Right lobe of liver (tissue), 6 donors: ENCODE data around the gene KIF13A. TPM values are rescaled to one million over a fixed set of nuclear protein-coding genes. Genes with fewer than 3 reads are reported as not detected.

Source experiments
- ATAC-seq, 4 donors: fragments of 200-7000 bp; cut with Tn5 transposase; one replicate each; pipeline ENCODE4 v1.9.1; 2020; ENCODE audit warnings: mild to moderate bottlenecking in 4 of 4, moderate library complexity in 4 of 4
- DNase-seq, 3 donors: peaks; one replicate each; pipeline ENCODE4 v3.0.0-alpha.2; 2020
- H3K27ac ChIP-seq, 3 donors: fragments of 200-600 bp; one replicate each; pipeline ENCODE4 v1.8.0; 2022
- H3K27me3 ChIP-seq, 2 donors: fragments of 200-600 bp; one replicate each; pipeline ENCODE4 v1.8.0; 2022
- H3K36me3 ChIP-seq, 4 donors: fragments of 200-600 bp; sonication (generic) in 1 of 4; one replicate each; pipeline versions ENCODE4 v1.5.1 to v1.8.0; 2017 to 2022; ENCODE audit warnings: control low read depth in 1 of 4
- H3K4me1 ChIP-seq, 4 donors: fragments of 200-600 bp; sonication (generic) in 1 of 4; one replicate each; pipeline versions ENCODE4 v1.5.1 to v1.8.0; 2017 to 2022; ENCODE audit warnings: control low read depth in 1 of 4
- H3K4me3 ChIP-seq, 3 donors: fragments of 200-600 bp; one replicate each; pipeline ENCODE4 v1.8.0; 2022
- H3K9me3 ChIP-seq, 4 donors: fragments of 200-600 bp; sonication (generic) in 1 of 4; one replicate each; pipeline versions ENCODE4 v1.5.1 to v1.8.0; 2017 to 2022; ENCODE audit warnings: control low read depth in 1 of 4
- CTCF ChIP-seq, 4 donors: fragments of 200-600 bp in 3 of 4; fragments of 450-650 bp in 1 of 4; IDR thresholded peaks; one replicate each; pipeline versions ENCODE4 v1.5.1 to v1.8.0; 2016 to 2022; ENCODE audit warnings: antibody characterized with exemption in 4 of 4, mild to moderate bottlenecking in 2 of 4
- POLR2A ChIP-seq: fragments of 450-650 bp; IDR thresholded peaks from one replicate; pipeline ENCODE4 v1.6.1; 2017; ENCODE audit warnings: antibody characterized with exemption, mild to moderate bottlenecking
- WGBS: methylation state at CpG from one replicate; pipeline ENCODE4 v1.1.6; 2018; ENCODE audit warnings: low coverage, low lambda C conversion rate; ENCODE audit not compliant: insufficient coverage; ENCODE audit errors: missing lambda C conversion rate; 5-methylcytosine and 5-hydroxymethylcytosine counted together
- intact Hi-C, 2 donors: fragments of 100-400 bp; cut with DNase I; formaldehyde crosslinking; loops; one replicate each; pipeline versions ENCODE4 v1.11.2 to v1.14.1; 2022
- small RNA-seq, 2 experiments: library from RNA; depleted of rRNA; stranded (forward); fragments of <200 nt; gene quantifications; one replicate each; pipeline ENCODE3, GENCODE V24; 2016
- total RNA-seq, 6 experiments: library from RNA; depleted of rRNA in 2 of 6; stranded (reverse); fragments of >200 nt in 2 of 6; fragmentation: NEBNext Ultra II Directional in 3 of 6; extraction: Animal tissue kit (Norgen Biotek cat#: 25700) in 3 of 6; gene quantifications; one replicate each; pipeline versions ENCODE4 v1.1.0 to v1.2.4, GENCODE V29; 2016 to 2023
- donor health status: DM: no; HTN: yes; CAD: no.
- donor health status: DM: no; HTN: no; CAD: no.
- donor health status: DM: no; HTN: no; CAD: no.
- donor health status: DM: no; HTN: yes; CAD: no.
- donor health status: DM: no; HTN: yes; CAD: no.

The KIF13A gene
- total RNA-seq, 6 experiments from 2014 or later = 17.7 to 19.4 (median 18.4) TPM

- TF ChIP-seq CTCF (IDR thresholded peaks at IDR 0.05) (no peak), POLR2A (no peak)
- DNase-seq (no peak), ATAC-seq (no peak)
- WGBS = 90% methylated on average over 2 of the region's 2 CpGs
- Histone ChIP-seq H3K4me3 (no peak overlapping the region), H3K4me1 (peaks cover 0 to 5% (median 0%) of the 10 kb centered on the region in 4 donors), H3K36me3 (no peaks in the 10 kb centered on the region), H3K27ac (no peak overlapping the region), H3K27me3 (no peaks in the 10 kb centered on the region), H3K9me3 (no peaks in the 10 kb centered on the region)
- intact Hi-C loops = no loop called here
Observed at GRCh38 chr6:17709476-17709875, 278.0 kb downstream of the KIF13A start.

Small RNA genes within 50 kb of the gene (small RNA-seq; reads per million reads assigned to genes)
- gene RF00019 (0 reads per million in 2 experiments), gene RNA5SP204 (40.2 to 79.5 reads per million in 2 experiments)

Other genes starting within 250 kb of the KIF13A start
- gene NHLRC1, start 135.0 kb upstream of the KIF13A start, total RNA-seq = 1 to 10 TPM; 2.2 to 3.0 (median 2.7) TPM
- gene TPMT, start 167.4 kb upstream of the KIF13A start, total RNA-seq = 10 to 100 TPM; 26.5 to 31.8 (median 27.7) TPM
- 10 to 100 TPM in 2 of 6 experiments, 1 to 10 TPM in 4; 5.0 to 12.1 (median 9.3) TPM for gene KDM1B, start 167.8 kb upstream of the KIF13A start, total RNA-seq